ENCODE measurements around the gene CCK.
"Not testable (repeated sequence)": the region's sequence is repeated elsewhere in the genome, so short reads cannot be mapped to it uniquely, and the experiment has no call there.

The CCK gene, protein sequence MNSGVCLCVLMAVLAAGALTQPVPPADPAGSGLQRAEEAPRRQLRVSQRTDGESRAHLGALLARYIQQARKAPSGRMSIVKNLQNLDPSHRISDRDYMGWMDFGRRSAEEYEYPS

DNA sequence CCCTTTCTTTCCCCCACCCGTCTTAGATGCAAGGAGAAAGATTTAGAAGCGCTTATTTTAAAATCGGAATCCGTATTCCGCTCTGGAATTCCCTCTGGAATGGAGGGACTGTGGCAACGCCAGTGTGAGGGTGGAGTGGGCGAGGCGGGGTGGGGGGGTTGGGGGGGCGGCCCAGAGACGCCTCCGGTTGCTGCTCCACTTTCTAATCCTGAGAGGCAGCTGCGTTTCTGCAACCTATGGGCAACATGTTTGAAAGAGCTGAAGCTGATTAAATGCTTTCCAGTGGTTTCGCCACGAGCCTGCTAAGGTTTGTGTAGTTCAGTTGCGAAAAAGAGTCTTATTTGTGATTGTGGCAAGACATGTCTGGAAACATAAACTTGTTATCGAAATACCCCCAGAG, at the start of gene CCK:
Gene CCK (minus strand): TSS at position 101 of the 400 bp plus-strand sequence. CDS start 2,555 bp downstream, outside the sequence.
- DNase-seq = no peak

- no peak for DNase-seq
Measured at GRCh38 chr3:42314411-42314810, 48.4 kb upstream of the CCK start.

- DNase-seq = no peak
Measured at GRCh38 chr3:42308651-42309050, 42.7 kb upstream of the CCK start.

- no peak for DNase-seq
Measured at GRCh38 chr3:42306499-42306898, 40.5 kb upstream of the CCK start.

- DNase-seq = no peak
Measured at GRCh38 chr3:42302924-42303634, 37.1 kb upstream of the CCK start.

- no peak for DNase-seq
Measured at GRCh38 chr3:42301446-42302175, 35.6 kb upstream of the CCK start.

- no peak for DNase-seq
Measured at GRCh38 chr3:42300778-42301177, 34.8 kb upstream of the CCK start.

DNA sequence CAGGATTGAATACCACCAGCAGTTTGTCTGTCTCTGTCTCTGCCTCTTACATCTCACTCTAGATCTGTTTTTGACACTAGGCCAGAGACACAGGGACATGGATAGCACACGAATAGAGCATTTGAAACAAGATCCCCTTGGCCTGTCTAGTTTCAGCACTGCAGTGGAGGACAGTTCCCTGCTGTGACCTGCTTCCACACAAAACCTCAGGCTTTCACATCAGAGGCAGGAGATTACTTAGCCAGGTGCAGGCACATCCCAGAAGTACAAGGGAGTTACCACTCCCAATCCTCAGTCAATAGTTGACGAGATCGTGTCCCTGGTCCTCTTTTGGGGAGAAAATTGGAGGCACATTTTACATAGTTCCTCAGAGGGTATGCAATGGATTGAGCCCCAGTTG, 34.0 kb upstream of the CCK start:
- DNase-seq = no peak

- DNase-seq = no peak
Measured at GRCh38 chr3:42298259-42298658, 32.3 kb upstream of the CCK start.

- DNase-seq = no peak
Measured at GRCh38 chr3:42292009-42292408, 26.0 kb upstream of the CCK start.

DNA sequence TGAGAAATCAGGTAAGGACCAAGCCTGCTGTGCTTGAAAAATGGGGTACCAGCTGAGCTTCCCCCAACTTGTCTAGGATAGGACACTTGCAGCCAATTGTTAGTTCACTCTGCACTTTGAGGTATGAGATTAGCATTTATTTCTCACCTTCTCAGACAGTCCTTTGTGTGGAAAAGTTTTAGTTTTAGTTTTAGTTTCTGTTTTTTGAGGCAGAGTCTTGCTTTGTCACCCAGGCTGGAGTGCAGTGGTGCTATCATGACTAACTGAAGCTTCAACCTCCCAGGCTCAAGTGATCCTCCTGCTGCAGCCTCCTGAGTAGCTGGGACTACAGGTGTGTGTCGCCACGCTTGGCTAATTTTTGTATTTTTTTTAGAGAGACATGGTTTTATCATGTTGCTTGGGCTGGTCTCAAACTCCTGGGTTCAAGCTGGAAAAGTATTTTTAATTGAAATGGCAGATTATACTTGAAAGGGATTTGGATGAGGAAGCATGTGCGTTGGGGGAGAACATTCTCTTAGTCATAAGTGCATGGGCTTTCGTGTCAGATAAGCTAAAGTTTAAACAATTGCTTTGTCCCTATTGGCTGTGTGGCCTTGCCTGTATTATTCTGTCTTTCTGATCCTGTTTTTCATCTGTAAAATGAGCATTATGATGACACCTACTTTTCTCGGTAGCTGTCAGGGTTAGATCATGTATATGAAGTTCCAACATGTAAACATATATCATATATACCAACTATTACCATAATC, 25.2 kb upstream of the CCK start:
- no peak for DNase-seq

GRCh38 chr3:42289026-42289425, 23.0 kb upstream of the CCK start:
- no peak for DNase-seq

GRCh38 chr3:42288385-42288784, 22.4 kb upstream of the CCK start:
- DNase-seq = no peak

DNA sequence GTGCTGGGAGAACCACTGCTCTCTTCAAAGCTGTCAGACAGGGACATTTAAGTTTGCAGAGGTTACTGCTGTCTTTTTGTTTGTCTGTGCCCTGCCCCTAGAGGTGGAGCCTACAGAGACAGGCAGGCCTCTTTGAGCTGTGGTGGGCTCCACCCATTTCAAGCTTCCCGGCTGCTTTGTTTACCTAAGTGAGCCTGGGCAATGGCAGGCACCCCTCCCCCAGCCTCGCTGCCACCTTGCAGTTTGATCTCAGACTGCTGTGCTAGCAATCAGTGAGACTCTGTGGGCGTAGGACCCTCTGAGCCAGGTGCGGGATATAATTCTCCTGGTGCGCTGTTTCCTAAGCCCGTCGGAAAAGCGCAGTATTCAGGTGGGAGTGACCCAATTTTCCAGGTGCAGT, 21.4 kb upstream of the CCK start:
- not testable (repeated sequence) for DNase-seq

DNA sequence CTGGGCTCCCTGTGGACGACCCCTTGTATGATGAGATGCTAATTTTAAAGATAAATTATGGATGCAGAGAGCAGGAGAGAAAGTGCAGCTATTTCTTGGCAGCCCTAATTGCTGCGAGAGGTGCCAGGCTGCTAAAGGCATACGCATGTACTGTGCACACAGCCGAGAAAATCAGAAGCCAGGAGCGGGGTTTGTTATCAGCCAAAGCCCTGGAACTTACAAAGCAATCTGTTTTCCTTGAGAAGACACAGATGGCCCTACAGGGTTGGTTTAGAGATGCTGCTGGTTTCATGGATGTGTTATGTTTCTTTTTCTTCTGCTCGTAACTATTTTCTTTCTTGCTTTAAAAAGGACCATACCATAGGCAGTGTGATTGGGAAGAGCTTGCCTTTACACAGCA, 11.7 kb upstream of the CCK start:
- no peak for DNase-seq

- DNase-seq = no peak
Measured at GRCh38 chr3:42276141-42277132, 10.5 kb upstream of the CCK start.

- DNase-seq = no peak
Measured at GRCh38 chr3:42275217-42275616, 9.2 kb upstream of the CCK start.

DNA sequence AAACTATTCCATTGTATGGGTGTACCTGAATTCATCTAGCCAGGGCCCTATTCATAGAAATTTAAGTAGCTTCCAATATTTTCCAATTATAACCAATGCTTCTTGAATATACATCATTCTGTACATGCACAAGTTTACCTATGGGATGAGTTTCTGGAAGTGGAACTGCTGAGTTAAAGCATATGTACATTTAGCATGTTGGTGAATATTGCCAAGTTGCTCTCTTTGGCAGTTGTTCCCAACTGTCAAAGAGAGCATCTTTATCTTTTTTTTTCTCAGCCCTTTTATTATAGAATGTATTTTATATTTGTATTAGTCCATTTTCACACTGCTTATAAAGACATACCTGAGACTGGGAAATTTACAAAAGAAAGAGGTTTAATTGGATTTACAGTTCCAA, 8.3 kb upstream of the CCK start:
- no peak for DNase-seq

- DNase-seq = no peak
Measured at GRCh38 chr3:42273361-42273760, 7.4 kb upstream of the CCK start.

- no peak for DNase-seq
Measured at GRCh38 chr3:42271786-42272185, 5.8 kb upstream of the CCK start.

DNA sequence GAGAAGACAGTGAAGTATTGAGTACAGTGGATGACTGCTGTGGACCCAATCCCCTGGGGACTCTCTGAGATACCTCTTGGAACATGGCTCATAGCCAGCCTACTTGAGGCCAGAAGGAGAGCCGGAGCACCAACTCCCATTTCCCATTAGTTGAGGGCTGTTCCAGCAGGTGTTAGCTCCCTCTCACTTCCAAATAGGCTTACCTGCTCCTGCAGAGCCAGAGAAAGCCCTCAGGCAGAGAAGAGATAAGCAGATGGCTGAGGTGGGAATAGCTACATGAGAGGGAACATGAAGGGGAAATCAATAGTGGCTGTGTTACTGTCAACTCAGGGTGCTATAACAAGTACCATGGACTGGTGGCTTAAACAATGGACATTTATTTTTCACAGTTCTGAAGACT, 4.6 kb upstream of the CCK start:
- no peak for DNase-seq

DNA sequence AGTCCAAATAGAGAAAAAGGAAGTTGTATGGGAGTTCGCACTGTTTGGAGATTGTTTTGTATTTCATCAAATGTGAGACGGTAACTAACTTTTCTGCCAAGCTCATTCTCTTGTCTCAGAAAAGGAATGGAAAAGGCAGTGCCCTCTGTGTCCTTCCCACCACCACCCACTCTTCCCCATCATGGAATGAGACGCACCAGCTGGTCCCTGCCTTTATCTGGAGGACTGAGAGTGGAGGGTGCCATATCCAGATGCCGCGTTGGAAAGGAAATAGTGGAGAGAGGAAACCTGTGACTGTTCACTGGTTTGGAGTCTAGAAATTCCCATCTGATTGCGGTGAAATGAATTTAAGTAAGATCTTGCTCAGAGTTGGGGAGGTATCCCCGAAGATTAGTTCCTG, 3.7 kb upstream of the CCK start:
- no peak for DNase-seq

All from activated CD4-positive, CD25-positive, alpha-beta regulatory T cell (primary cell).